Glomerular visceral epithelial cell (primary cell): ENCODE data around the gene SKA2.
A peak's percentile ranks its signal among the peaks of the same experiment; 100 is the strongest.
"Not testable (repeated sequence)": the region's sequence is repeated elsewhere in the genome, so short reads cannot be mapped to it uniquely, and the experiment has no call there.

Experiments used
- DNase-seq: peaks from one replicate; pipeline ENCODE4 v3.0.0-alpha.2; 2016; ENCODE audit errors: extremely low spot score

SKA2 gene

GRCh38 chr17:59151591-59151990 is 3.4 kb downstream of the SKA2 start:
- DNase-seq, result no peak

GRCh38 chr17:59151006-59151405 is 4.0 kb downstream of the SKA2 start:
- DNase-seq, result no peak

GRCh38 chr17:59149841-59150511 is 5.0 kb downstream of the SKA2 start:
- peak; percentile 80 for DNase-seq

- peak; percentile 49 for DNase-seq
Observed at GRCh38 chr17:59149051-59149450, 5.9 kb downstream of the SKA2 start.

GRCh38 chr17:59145571-59146096 is 9.4 kb downstream of the SKA2 start:
- DNase-seq, result no peak

- no peak for DNase-seq
Observed at GRCh38 chr17:59141860-59142259, 13.1 kb downstream of the SKA2 start.

GRCh38 chr17:59139939-59140338 is 15.0 kb downstream of the SKA2 start:
- DNase-seq, result no peak

GRCh38 chr17:59138339-59138738 is 16.6 kb downstream of the SKA2 start:
- DNase-seq, result not testable (repeated sequence)

GRCh38 chr17:59131131-59131530 is 23.9 kb downstream of the SKA2 start:
- DNase-seq, result no peak

GRCh38 chr17:59129814-59130213 is 25.2 kb downstream of the SKA2 start:
- no peak for DNase-seq

GRCh38 chr17:59126809-59127417 is 28.1 kb downstream of the SKA2 start:
- DNase-seq, result no peak

- DNase-seq, result no peak
Observed at GRCh38 chr17:59124665-59125064, 30.3 kb downstream of the SKA2 start.

GRCh38 chr17:59121901-59122480 is 33.0 kb downstream of the SKA2 start:
- peak; percentile 97 for DNase-seq

GRCh38 chr17:59115474-59115873 is 39.5 kb downstream of the SKA2 start:
- DNase-seq, result no peak

GRCh38 chr17:59111539-59111938 is 43.4 kb downstream of the SKA2 start:
- DNase-seq, result no peak

GRCh38 chr17:59110973-59111372 is 44.0 kb downstream of the SKA2 start:
- no peak for DNase-seq

GRCh38 chr17:59108400-59109102 is 46.4 kb downstream of the SKA2 start:
- no peak for DNase-seq

- DNase-seq, result no peak
Observed at GRCh38 chr17:59107306-59107670, 47.7 kb downstream of the SKA2 start.

GRCh38 chr17:59106463-59107305 is 48.3 kb downstream of the SKA2 start, which contains the start of gene TRIM37:
TSS of gene TRIM37 (minus strand) at chr17:59106880. CDS start at chr17:59106461, 419 bp downstream.
- peak; percentile 99 for DNase-seq

GRCh38 chr17:59105852-59106462 is 49.0 kb downstream of the SKA2 start:
- DNase-seq, result peak; percentile 74

GRCh38 chr17:59101178-59101577 is 53.8 kb downstream of the SKA2 start:
- no peak for DNase-seq
